GM10266 (cell line): ENCODE data around the gene PPP2R5B.

Source experiments
- DNase-seq: peaks from one replicate; pipeline ENCODE4 v3.0.0; 2012; ENCODE audit errors: extremely low spot score
- CTCF ChIP-seq: IDR thresholded peaks from 2 replicates; pipeline ENCODE4 v1.5.1; 2012; ENCODE audit warnings: mild to moderate bottlenecking, low read depth; ENCODE audit not compliant: control insufficient read depth, insufficient read depth; ENCODE audit errors: missing control alignments

PPP2R5B gene

GRCh38 chr11:64936539-64936938 lies 12.1 kb downstream of the PPP2R5B start:
- DNase-seq, result no peak
- no peak for TF ChIP-seq CTCF

- no peak for TF ChIP-seq CTCF
Observed at GRCh38 chr11:64947208-64947814, 22.8 kb downstream of the PPP2R5B start.

GRCh38 chr11:64951529-64951928 lies 27.0 kb downstream of the PPP2R5B start:
- no peak for TF ChIP-seq CTCF
- no peak for DNase-seq

More at GRCh38 chr11:64947208-64947814, 22.8 kb downstream of the PPP2R5B start:
- DNase-seq, result no peak

- no peak for DNase-seq
- no peak for TF ChIP-seq CTCF
Observed at GRCh38 chr11:64954201-64954600, 29.7 kb downstream of the PPP2R5B start.

GRCh38 chr11:64959498-64959897 lies 35.0 kb downstream of the PPP2R5B start:
- no peak for TF ChIP-seq CTCF
- DNase-seq, result no peak

GRCh38 chr11:64960719-64961118 lies 36.2 kb downstream of the PPP2R5B start:
- DNase-seq, result no peak
- TF ChIP-seq CTCF, result no peak

- no peak for DNase-seq
- TF ChIP-seq CTCF, result no peak
Observed at GRCh38 chr11:64963072-64963631, 38.7 kb downstream of the PPP2R5B start.
